HepG2 (cell line): Measurements from ENCODE around the gene CCSER1. TPM values are rescaled to one million over a fixed set of nuclear protein-coding genes. Genes with fewer than 3 reads are reported as not detected.

ENCODE experiments used
- ATAC-seq: fragments of 200-7000 bp; cut with Tn5 transposase; 3 replicates; pipeline ENCODE4 v1.9.1; 2020; ENCODE audit warnings: mild to moderate bottlenecking, moderate library complexity
- BruUV-seq: library from RNA; stranded (reverse); fragments of 400-500 nt; replicated peaks from 2 replicates; lab custom pipeline; 2021; lab: Mats Ljungman, UMichigan
- CTCF ChIA-PET: fragments of 300-600 bp; formaldehyde crosslinking; extraction: SDS; loops from one replicate; lab custom pipeline; 2021; ENCODE audit warnings: low total read pairs, inconsistent platforms, low intra/inter-chr PET ratio; lab: Yijun Ruan, JAX
- POLR2A ChIA-PET: fragments of 350-600 bp; sonication (Branson Sonifier 250); formaldehyde crosslinking; loops from one replicate; lab custom pipeline; 2020; ENCODE audit warnings: antibody characterized with exemption, inconsistent platforms; lab: Yijun Ruan, JAX
- DNase-seq: peaks from one replicate; pipeline ENCODE4 v3.0.0-alpha.2; 2015; ENCODE audit warnings: low spot score
- FAIRE-seq: peaks from 3 replicates; lab custom pipeline; 2011; peaks lifted over from hg19 to GRCh38; lab: Jason Lieb, UNC
- H2AFZ ChIP-seq: one replicate; pipeline ENCODE4 v1.6.1; 2011; ENCODE audit warnings: low read length, inconsistent platforms
- H3K27ac ChIP-seq: fragments of 300-600 bp; 3 replicates; pipeline ENCODE4 v1.8.0; 2011; ENCODE audit warnings: mixed run types, mild to moderate bottlenecking, mixed read lengths, low read length, inconsistent platforms; ENCODE audit not compliant: insufficient read depth; ENCODE audit errors: extremely low read length
- H3K27me3 ChIP-seq, 2 experiments: fragments of 200-600 bp in 1 of 2; 2 replicates in 1 of 2; 3 replicates in 1 of 2; pipeline versions ENCODE4 v1.6.0 to v1.8.0; 2011; ENCODE audit warnings: low read length in 2 of 2, mild to moderate bottlenecking in 2 of 2, moderate library complexity in 2 of 2, inconsistent platforms in 1 of 2; ENCODE audit not compliant: insufficient read depth in 2 of 2, control insufficient read depth in 1 of 2
- H3K36me3 ChIP-seq, 2 experiments: fragments of 200-600 bp in 1 of 2; replicated peaks in 1 of 2; 2 replicates in 1 of 2; 3 replicates in 1 of 2; pipeline versions ENCODE4 v1.5.1 to v1.8.0; 2011; ENCODE audit warnings: low read length in 2 of 2, inconsistent platforms in 1 of 2; ENCODE audit not compliant: insufficient read depth in 2 of 2, control insufficient read depth in 1 of 2
- H3K4me1 ChIP-seq: 2 replicates; pipeline ENCODE4 v1.5.1; 2012; ENCODE audit warnings: low read length, inconsistent platforms; ENCODE audit not compliant: insufficient read depth
- H3K4me2 ChIP-seq: 2 replicates; pipeline ENCODE4 v1.6.0; 2011; ENCODE audit warnings: low read depth, low read length, inconsistent platforms
- H3K4me3 ChIP-seq, 3 experiments: fragments of 200-600 bp in 1 of 3; sonication (generic), shearing (Covaris generic) in 1 of 3; replicated peaks in 1 of 3; 2 replicates each; pipeline ENCODE4 v1.5.1; 2011 to 2016; ENCODE audit warnings: low read length in 3 of 3, inconsistent platforms in 2 of 3, low read depth in 2 of 3, mild to moderate bottlenecking in 2 of 3, control low read depth in 1 of 3, mixed read lengths in 1 of 3; ENCODE audit not compliant: insufficient read depth in 1 of 3
- H3K79me2 ChIP-seq: one replicate; pipeline ENCODE4 v1.6.1; 2011; ENCODE audit warnings: low read length, inconsistent platforms; ENCODE audit not compliant: insufficient read depth
- H3K9ac ChIP-seq: 2 replicates; pipeline ENCODE4 v1.6.0; 2011; ENCODE audit warnings: mild to moderate bottlenecking, low read depth, low read length, inconsistent platforms; ENCODE audit not compliant: insufficient read depth
- H3K9me3 ChIP-seq: 2 replicates; pipeline ENCODE4 v1.5.1; 2012; ENCODE audit warnings: mild to moderate bottlenecking, low read length
- H4K20me1 ChIP-seq: 2 replicates; pipeline ENCODE4 v1.6.0; 2011; ENCODE audit warnings: inconsistent platforms, mild to moderate bottlenecking, low read length, moderate library complexity; ENCODE audit not compliant: insufficient read depth
- LCORL ChIP-seq, 2 experiments: fragments of 450-650 bp in 1 of 2; sonication (generic) in 1 of 2; formaldehyde crosslinking in 1 of 2; IDR thresholded peaks; 2 replicates each; pipeline versions ENCODE4 v1.5.0 to v1.6.1; 2017 to 2020; ENCODE audit warnings: antibody characterized with exemption in 1 of 2, missing genetic modification reagents in 1 of 2
- MEF2D ChIP-seq: sonication (generic); formaldehyde crosslinking; IDR thresholded peaks from 2 replicates; pipeline ENCODE4 v1.5.1; 2020; ENCODE audit warnings: mild to moderate bottlenecking, missing genetic modification reagents
- MIER2 ChIP-seq: IDR thresholded peaks from 2 replicates; pipeline ENCODE4 v1.6.1; 2016; ENCODE audit warnings: missing biosample characterization, missing genetic modification reagents
- USF2 ChIP-seq, 2 experiments: sonication (generic) in 1 of 2; formaldehyde crosslinking in 1 of 2; IDR thresholded peaks; 2 replicates each; pipeline versions ENCODE4 v1.5.1 to v1.6.1; 2011 to 2020; ENCODE audit warnings: borderline replicate concordance in 1 of 2, low read depth in 1 of 2, low read length in 1 of 2, mild to moderate bottlenecking in 1 of 2, missing genetic modification reagents in 1 of 2, moderate library complexity in 1 of 2
- ZNF34 ChIP-seq: sonication (generic); formaldehyde crosslinking; IDR thresholded peaks from 2 replicates; pipeline ENCODE4 v1.4.0; 2020; ENCODE audit warnings: mild to moderate bottlenecking, missing genetic modification reagents, borderline replicate concordance
- ZNF562 ChIP-seq: sonication (generic); formaldehyde crosslinking; IDR thresholded peaks from 2 replicates; pipeline ENCODE4 v1.8.0; 2022; ENCODE audit warnings: missing genetic modification reagents, borderline replicate concordance
- WGBS: methylation state at CpG from one replicate; pipeline ENCODE4 v1.1.6; 2017; ENCODE audit warnings: low lambda C conversion rate; 5-methylcytosine and 5-hydroxymethylcytosine counted together
- in situ Hi-C: cut with HindIII; loops from 2 replicates; pipeline ENCODE4 v1.10.0; 2017; ENCODE audit warnings: low pct_unique_long_range_greater_than_20kb; ENCODE audit not compliant: extremely low pct_ligation_motif_present
- intact Hi-C: fragments of 100-400 bp; cut with micrococcal nuclease; formaldehyde crosslinking; loops from one replicate; pipeline ENCODE4 v1.10.0; 2022; ENCODE audit not compliant: unreplicated experiment
- polyA plus RNA-seq, 8 experiments: library from polyadenylated mRNA; depleted of rRNA in 3 of 8; stranded (reverse) in 7 of 8; unstranded in 1 of 8; fragments of >200 nt; fragmentation: Illumina TruSeq in 4 of 8; extraction: Trizol in 4 of 8; gene quantifications; 2 replicates each; pipeline versions ENCODE4 v1.2.1 to v1.2.3, GENCODE V29; 2011 to 2016; ENCODE audit warnings: low read depth in 4 of 8, missing spikeins in 1 of 8, mixed read lengths in 1 of 8; ENCODE audit not compliant: insufficient read depth in 1 of 8
- total RNA-seq, 5 experiments: library from RNA; depleted of rRNA; stranded (reverse); fragments of >200 nt; fragmentation: Illumina TruSeq; extraction: Trizol; gene quantifications; 2 replicates each; pipeline ENCODE4 v1.2.3, GENCODE V29; 2016; ENCODE audit warnings: low read depth in 1 of 5
- TF ChIP-seq, protein P1 (sequence below): sonication (generic); formaldehyde crosslinking; IDR thresholded peaks from 2 replicates; pipeline ENCODE4 v1.8.0; 2022; ENCODE audit warnings: missing genetic modification reagents, mild to moderate bottlenecking, borderline replicate concordance
- TF ChIP-seq, protein P2 (sequence below): sonication (generic); formaldehyde crosslinking; IDR thresholded peaks from 2 replicates; pipeline ENCODE4 v1.8.0; 2023; ENCODE audit warnings: mild to moderate bottlenecking, missing genetic modification reagents

Gene CCSER1
- total and polyA plus RNA-seq, 2 of the 13 experiments (the other 11 are each of a cell fraction or from before 2014, with no cell fraction given), result not detected

- TF ChIP-seq, protein P1, sequence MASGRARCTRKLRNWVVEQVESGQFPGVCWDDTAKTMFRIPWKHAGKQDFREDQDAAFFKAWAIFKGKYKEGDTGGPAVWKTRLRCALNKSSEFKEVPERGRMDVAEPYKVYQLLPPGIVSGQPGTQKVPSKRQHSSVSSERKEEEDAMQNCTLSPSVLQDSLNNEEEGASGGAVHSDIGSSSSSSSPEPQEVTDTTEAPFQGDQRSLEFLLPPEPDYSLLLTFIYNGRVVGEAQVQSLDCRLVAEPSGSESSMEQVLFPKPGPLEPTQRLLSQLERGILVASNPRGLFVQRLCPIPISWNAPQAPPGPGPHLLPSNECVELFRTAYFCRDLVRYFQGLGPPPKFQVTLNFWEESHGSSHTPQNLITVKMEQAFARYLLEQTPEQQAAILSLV, result no peak
- TF ChIP-seq MIER2 (CRISPR knock-in tag) (no peak), MEF2D (CRISPR knock-in tag) (no peak), LCORL (IDR thresholded peaks at IDR 0.05) (no peak), LCORL (CRISPR knock-in tag; IDR thresholded peaks at IDR 0.05) (no peak), ZNF34 (CRISPR knock-in tag) (no peak), ZNF562 (CRISPR knock-in tag) (no peak), USF2 (IDR thresholded peaks at IDR 0.05; ENCODE audit: low read depth, low read length) (no peak), USF2 (CRISPR knock-in tag; IDR thresholded peaks at IDR 0.05; ENCODE audit: borderline replicate concordance) (no peak)
- TF ChIP-seq, protein P2, sequence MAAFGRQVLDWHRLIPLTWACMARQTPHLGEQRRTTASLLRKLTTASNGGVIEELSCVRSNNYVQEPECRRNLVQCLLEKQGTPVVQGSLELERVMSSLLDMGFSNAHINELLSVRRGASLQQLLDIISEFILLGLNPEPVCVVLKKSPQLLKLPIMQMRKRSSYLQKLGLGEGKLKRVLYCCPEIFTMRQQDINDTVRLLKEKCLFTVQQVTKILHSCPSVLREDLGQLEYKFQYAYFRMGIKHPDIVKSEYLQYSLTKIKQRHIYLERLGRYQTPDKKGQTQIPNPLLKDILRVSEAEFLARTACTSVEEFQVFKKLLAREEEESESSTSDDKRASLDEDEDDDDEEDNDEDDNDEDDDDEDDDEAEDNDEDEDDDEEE, result no peak
- H4K20me1 ChIP-seq, result no peaks in the 10 kb centered on the region
- DNase-seq, result no peak
- no peaks in the 10 kb centered on the region for H3K9me3 ChIP-seq
- H3K9ac ChIP-seq, result no peak overlapping the region
- no TSS peak for BruUV-seq
- H2AFZ ChIP-seq, result no peak overlapping the region
- intact Hi-C loops, result no loop called here
- no peak for ATAC-seq
- in situ Hi-C loops, result no loop called here
- H3K27me3 ChIP-seq, result no peaks in the 10 kb centered on the region
- no peaks in the 10 kb centered on the region for H3K79me2 ChIP-seq
- ChIA-PET CTCF (no interaction called here), POLR2A (no interaction called here)
- no peak overlapping the region for H3K4me2 ChIP-seq
- no peak for FAIRE-seq
- H3K4me3 ChIP-seq, result no peak overlapping the region
- 53% methylated on average over 1 of the region's 1 CpG for WGBS
- H3K36me3 ChIP-seq, result no peaks in the 10 kb centered on the region
- no peaks in the 10 kb centered on the region for H3K4me1 ChIP-seq
- H3K27ac ChIP-seq, result no peak overlapping the region
Measured at GRCh38 chr4:90181644-90182043, 54.5 kb downstream of the CCSER1 start.
